ENCODE results near the gene VPS37C.

VPS37C gene

GRCh38 chr11:61082931-61083531, 78.2 kb downstream of the VPS37C start:
- H3K4me1 ChIP-seq (ENCODE audit: insufficient read depth, poor library complexity, severe bottlenecking) = no peaks in the 10 kb centered on the region
- no peaks in the 10 kb centered on the region for H3K9me3 ChIP-seq (ENCODE audit: severe bottlenecking)
- ATAC-seq (ENCODE audit: low read depth) (no peak), DNase-seq (ENCODE audit: low spot score) (no peak)
- H3K27ac ChIP-seq (ENCODE audit: poor library complexity, severe bottlenecking) = no peak overlapping the region
- H3K4me3 ChIP-seq (ENCODE audit: severe bottlenecking) = no peak overlapping the region
- no peak for TF ChIP-seq CTCF (IDR thresholded peaks at IDR 0.05; ENCODE audit: poor library complexity, severe bottlenecking)
- H3K27me3 ChIP-seq (ENCODE audit: insufficient read depth, poor library complexity, severe bottlenecking) = no peaks in the 10 kb centered on the region
- H3K36me3 ChIP-seq (ENCODE audit: low read depth) = no peaks in the 10 kb centered on the region

GRCh38 chr11:61082062-61082870, 79.0 kb downstream of the VPS37C start:
- no peak for TF ChIP-seq CTCF (IDR thresholded peaks at IDR 0.05; ENCODE audit: poor library complexity, severe bottlenecking)
- Histone ChIP-seq H3K4me3 (ENCODE audit: severe bottlenecking) (no peak overlapping the region), H3K27ac (ENCODE audit: poor library complexity, severe bottlenecking) (no peak overlapping the region), H3K4me1 (ENCODE audit: insufficient read depth, poor library complexity, severe bottlenecking) (no peaks in the 10 kb centered on the region), H3K9me3 (ENCODE audit: severe bottlenecking) (no peaks in the 10 kb centered on the region), H3K27me3 (ENCODE audit: insufficient read depth, poor library complexity, severe bottlenecking) (no peaks in the 10 kb centered on the region), H3K36me3 (ENCODE audit: low read depth) (no peaks in the 10 kb centered on the region)
- DNase-seq (ENCODE audit: low spot score) (no peak), ATAC-seq (ENCODE audit: low read depth) (no peak)

DNA sequence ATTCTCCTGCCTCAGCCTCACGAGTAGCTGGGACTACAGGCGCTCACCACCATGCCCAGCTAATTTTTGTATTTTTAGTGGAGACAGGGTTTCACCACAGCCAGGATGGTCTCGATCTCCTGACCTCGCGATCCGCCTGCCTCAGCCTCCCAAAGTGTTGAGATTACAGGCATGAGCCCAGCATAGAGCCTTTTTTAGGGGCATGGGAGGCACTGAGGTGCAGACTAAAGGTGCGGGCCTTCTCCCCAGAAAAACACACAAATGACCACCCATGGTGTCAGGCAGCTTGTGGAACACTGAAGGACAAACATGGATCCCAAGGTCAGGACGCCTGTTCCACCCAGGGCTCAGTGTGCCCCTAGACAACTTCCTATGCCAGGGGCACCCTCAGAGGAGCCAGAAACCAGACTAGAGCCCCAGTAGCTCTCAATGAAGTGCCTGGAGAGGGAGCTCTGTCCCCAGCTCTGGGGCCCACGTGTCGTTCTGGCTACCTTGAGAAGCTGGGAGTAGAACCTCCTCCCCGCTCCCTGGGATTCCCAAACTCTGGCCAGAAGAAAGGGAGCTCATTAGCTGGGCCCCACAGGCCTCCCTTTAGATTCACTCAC, 80.1 kb downstream of the VPS37C start:
- Histone ChIP-seq H3K4me1 (ENCODE audit: insufficient read depth, poor library complexity, severe bottlenecking) (peaks cover 1% of the 10 kb centered on the region), H3K4me3 (ENCODE audit: severe bottlenecking) (no peak overlapping the region), H3K9me3 (ENCODE audit: severe bottlenecking) (no peaks in the 10 kb centered on the region), H3K27me3 (ENCODE audit: insufficient read depth, poor library complexity, severe bottlenecking) (no peaks in the 10 kb centered on the region), H3K27ac (ENCODE audit: poor library complexity, severe bottlenecking) (no peak overlapping the region), H3K36me3 (ENCODE audit: low read depth) (no peaks in the 10 kb centered on the region)
- no peak for TF ChIP-seq CTCF (IDR thresholded peaks at IDR 0.05; ENCODE audit: poor library complexity, severe bottlenecking)
- ATAC-seq (ENCODE audit: low read depth) (no peak), DNase-seq (ENCODE audit: low spot score) (no peak)

GRCh38 chr11:61080526-61080925, 80.7 kb downstream of the VPS37C start:
- no peaks in the 10 kb centered on the region for H3K36me3 ChIP-seq (ENCODE audit: low read depth)
- H3K27ac ChIP-seq (ENCODE audit: poor library complexity, severe bottlenecking) = no peak overlapping the region
- TF ChIP-seq CTCF (IDR thresholded peaks at IDR 0.05; ENCODE audit: poor library complexity, severe bottlenecking) = no peak
- ATAC-seq (ENCODE audit: low read depth) = no peak
- H3K4me3 ChIP-seq (ENCODE audit: severe bottlenecking) = no peak overlapping the region
- H3K9me3 ChIP-seq (ENCODE audit: severe bottlenecking) = no peaks in the 10 kb centered on the region
- H3K27me3 ChIP-seq (ENCODE audit: insufficient read depth, poor library complexity, severe bottlenecking) = no peaks in the 10 kb centered on the region
- H3K4me1 ChIP-seq (ENCODE audit: insufficient read depth, poor library complexity, severe bottlenecking) = peaks cover 3% of the 10 kb centered on the region
- DNase-seq (ENCODE audit: low spot score) = no peak

All from RWPE2 (cell line).